Heart left ventricle (tissue), 13 donors: ENCODE measurements around the gene CDH3.

Source experiments
- POLR2A ChIP-seq, 2 donors: fragments of 450-650 bp; IDR thresholded peaks; one replicate each; pipeline ENCODE4 v1.6.1; 2017; ENCODE audit warnings: antibody characterized with exemption in 2 of 2, mild to moderate bottlenecking in 2 of 2, moderate library complexity in 2 of 2
- TF ChIP-seq, protein P1 (sequence below), 12 donors: fragments of 200-600 bp; sonication (generic) in 4 of 12; IDR thresholded peaks; one replicate each; pipeline versions ENCODE4 v1.5.0 to v1.8.0; 2018 to 2022; ENCODE audit warnings: antibody characterized with exemption in 12 of 12, mild to moderate bottlenecking in 5 of 12
- donor health status: ischemic (EF 13 %, LVEDD 7.1; RV severe dilation, severe dysfunction).
- donor health status: DM: no; HTN: yes; CAD: no.
- donor health status: DM: no; HTN: no; CAD: no.
- donor health status: ischemic (EF 25% LVEDD 6.9; RV normal size, moderate dysfunction).
- donor health status: ischemic (EF 25% LVEDD 5.7; RV mildly dilated, moderate dysfunction).
- donor health status: ischemic (EF 35%, LVEDD 5.7; RV mildly dilated, moderate dysfunction).
- donor health status: nonischemic (EF 11% LVEDD 7.7; RV severe dilation, severe dysfunction).
- donor health status: DM: yes; HTN: yes; CAD: no.
- donor health status: PGD.
- donor health status: ischemic (EF 29% LVEDD 5.4; RV normal size, mild dysfunction).
- donor health status: nonischemic (EF 23%, LVEDD 6.1; RV moderate dilation, normal function).

DNA sequence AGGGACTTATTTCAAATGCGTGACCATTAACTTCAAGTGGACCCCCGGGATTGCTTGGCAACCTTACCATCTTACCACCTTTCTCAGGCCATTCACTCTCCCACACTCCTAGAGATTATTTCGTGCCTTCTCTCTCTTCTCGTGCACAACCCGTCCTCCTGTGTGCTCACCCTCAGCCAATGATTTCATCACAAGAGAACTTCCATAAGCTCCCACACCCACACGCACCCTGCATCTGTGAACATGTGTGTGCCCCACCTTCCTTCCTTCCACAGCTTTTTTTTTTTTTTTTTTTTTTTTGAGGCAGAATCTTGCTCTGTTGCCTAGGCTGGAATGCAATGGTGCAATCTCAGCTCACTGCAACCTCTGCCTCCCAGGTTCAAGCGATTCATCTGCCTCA lies 27.4 kb upstream of the CDH3 start:
- TF ChIP-seq, protein P1, sequence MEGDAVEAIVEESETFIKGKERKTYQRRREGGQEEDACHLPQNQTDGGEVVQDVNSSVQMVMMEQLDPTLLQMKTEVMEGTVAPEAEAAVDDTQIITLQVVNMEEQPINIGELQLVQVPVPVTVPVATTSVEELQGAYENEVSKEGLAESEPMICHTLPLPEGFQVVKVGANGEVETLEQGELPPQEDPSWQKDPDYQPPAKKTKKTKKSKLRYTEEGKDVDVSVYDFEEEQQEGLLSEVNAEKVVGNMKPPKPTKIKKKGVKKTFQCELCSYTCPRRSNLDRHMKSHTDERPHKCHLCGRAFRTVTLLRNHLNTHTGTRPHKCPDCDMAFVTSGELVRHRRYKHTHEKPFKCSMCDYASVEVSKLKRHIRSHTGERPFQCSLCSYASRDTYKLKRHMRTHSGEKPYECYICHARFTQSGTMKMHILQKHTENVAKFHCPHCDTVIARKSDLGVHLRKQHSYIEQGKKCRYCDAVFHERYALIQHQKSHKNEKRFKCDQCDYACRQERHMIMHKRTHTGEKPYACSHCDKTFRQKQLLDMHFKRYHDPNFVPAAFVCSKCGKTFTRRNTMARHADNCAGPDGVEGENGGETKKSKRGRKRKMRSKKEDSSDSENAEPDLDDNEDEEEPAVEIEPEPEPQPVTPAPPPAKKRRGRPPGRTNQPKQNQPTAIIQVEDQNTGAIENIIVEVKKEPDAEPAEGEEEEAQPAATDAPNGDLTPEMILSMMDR (IDR thresholded peaks at IDR 0.05): no peak
- no peak for TF ChIP-seq POLR2A (IDR thresholded peaks at IDR 0.05)
